IgD-negative memory B cell (primary cell): Measurements from ENCODE around the gene SASH1. TPM values are rescaled to one million over a fixed set of nuclear protein-coding genes. Genes with fewer than 3 reads are reported as not detected.

Experiments
- H3K27ac Mint-ChIP-seq, 3 donors: one replicate each; pipeline ENCODE4 v1.8.0; 2020 to 2022; ENCODE audit warnings: mild to moderate bottlenecking in 3 of 3, mixed read lengths in 3 of 3, moderate library complexity in 1 of 3
- H3K27me3 Mint-ChIP-seq: one replicate; pipeline ENCODE4 v1.8.0; 2021; ENCODE audit warnings: mixed read lengths
- H3K36me3 Mint-ChIP-seq: one replicate; pipeline ENCODE4 v1.8.0; 2020; ENCODE audit warnings: mild to moderate bottlenecking, mixed read lengths
- H3K4me1 Mint-ChIP-seq, 3 donors: one replicate each; pipeline ENCODE4 v1.8.0; 2020 to 2022; ENCODE audit warnings: mixed read lengths in 3 of 3, mild to moderate bottlenecking in 1 of 3
- H3K4me3 Mint-ChIP-seq, 4 donors: one replicate each; pipeline ENCODE4 v1.8.0; 2020 to 2022; ENCODE audit warnings: mild to moderate bottlenecking in 4 of 4, mixed read lengths in 4 of 4, moderate library complexity in 3 of 4
- H3K9me3 Mint-ChIP-seq, 3 donors: one replicate each; pipeline ENCODE4 v1.8.0; 2020 to 2021; ENCODE audit warnings: mixed read lengths in 3 of 3, mild to moderate bottlenecking in 1 of 3
- polyA plus RNA-seq: library from polyadenylated mRNA; unstranded; fragments of 300-500 nt; fragmentation: Illumina TruSeq; gene quantifications from one replicate; pipeline ENCODE4 v1.2.3, GENCODE V29; 2021

SASH1 gene
- polyA plus RNA-seq, 1 donor from 2014 or later, result 0.55 TPM

GRCh38 chr6:148417045-148417444 is 74.4 kb downstream of the SASH1 start:
- Mint-ChIP-seq H3K36me3 (no peaks in the 10 kb centered on the region), H3K27me3 (peaks cover 3% of the 10 kb centered on the region), H3K4me1 (no peaks in the 10 kb centered on the region), H3K27ac (no peak overlapping the region), H3K9me3 (peaks cover 0 to 1% (median 0%) of the 10 kb centered on the region in 3 donors), H3K4me3 (no peak overlapping the region)

GRCh38 chr6:148419430-148419829 is 76.8 kb downstream of the SASH1 start:
- Mint-ChIP-seq H3K27me3 (peaks cover 3% of the 10 kb centered on the region), H3K27ac (no peak overlapping the region), H3K4me3 (no peak overlapping the region), H3K36me3 (no peaks in the 10 kb centered on the region), H3K9me3 (no peaks in the 10 kb centered on the region), H3K4me1 (no peaks in the 10 kb centered on the region)

- Mint-ChIP-seq H3K4me3 (no peak overlapping the region), H3K27me3 (no peaks in the 10 kb centered on the region), H3K36me3 (no peaks in the 10 kb centered on the region), H3K9me3 (no peaks in the 10 kb centered on the region), H3K4me1 (no peaks in the 10 kb centered on the region), H3K27ac (no peak overlapping the region)
Observed at GRCh38 chr6:148422085-148422484, 79.4 kb downstream of the SASH1 start.

- Mint-ChIP-seq H3K9me3 (no peaks in the 10 kb centered on the region), H3K4me3 (no peak overlapping the region), H3K4me1 (no peaks in the 10 kb centered on the region), H3K27ac (no peak overlapping the region), H3K27me3 (peaks cover 2% of the 10 kb centered on the region), H3K36me3 (no peaks in the 10 kb centered on the region)
Observed at GRCh38 chr6:148423133-148423532, 80.5 kb downstream of the SASH1 start.

GRCh38 chr6:148423601-148424270 is 81.1 kb downstream of the SASH1 start:
- Mint-ChIP-seq H3K9me3 (no peaks in the 10 kb centered on the region), H3K4me3 (no peak overlapping the region), H3K36me3 (no peaks in the 10 kb centered on the region), H3K27me3 (peaks cover 2% of the 10 kb centered on the region), H3K27ac (peak overlapping the region in 2 of 3 donors; percentile 19 to 59), H3K4me1 (no peaks in the 10 kb centered on the region)

- Mint-ChIP-seq H3K36me3 (peaks cover 3% of the 10 kb centered on the region), H3K4me3 (no peak overlapping the region), H3K4me1 (peaks cover 0 to 2% (median 0%) of the 10 kb centered on the region in 3 donors), H3K27ac (no peak overlapping the region), H3K27me3 (peaks cover 2% of the 10 kb centered on the region), H3K9me3 (no peaks in the 10 kb centered on the region)
Observed at GRCh38 chr6:148425443-148425842, 82.8 kb downstream of the SASH1 start.

GRCh38 chr6:148426317-148426977 is 83.8 kb downstream of the SASH1 start:
- H3K27ac Mint-ChIP-seq, result no peak overlapping the region
- H3K9me3 Mint-ChIP-seq, result no peaks in the 10 kb centered on the region
- peaks cover 0 to 2% (median 0%) of the 10 kb centered on the region in 3 donors for H3K4me1 Mint-ChIP-seq
- H3K4me3 Mint-ChIP-seq, result no peak overlapping the region
- peaks cover 6% of the 10 kb centered on the region for H3K36me3 Mint-ChIP-seq
- H3K27me3 Mint-ChIP-seq, result peaks cover 2% of the 10 kb centered on the region

GRCh38 chr6:148427333-148427732 is 84.7 kb downstream of the SASH1 start:
- Mint-ChIP-seq H3K4me1 (peaks cover 0 to 2% (median 0%) of the 10 kb centered on the region in 3 donors), H3K27ac (no peak overlapping the region), H3K36me3 (peaks cover 6% of the 10 kb centered on the region), H3K9me3 (no peaks in the 10 kb centered on the region), H3K4me3 (no peak overlapping the region), H3K27me3 (peaks cover 2% of the 10 kb centered on the region)

GRCh38 chr6:148429423-148429822 is 86.8 kb downstream of the SASH1 start:
- H3K27me3 Mint-ChIP-seq, result peaks cover 2% of the 10 kb centered on the region
- no peaks in the 10 kb centered on the region for H3K9me3 Mint-ChIP-seq
- peaks cover 0 to 2% (median 0%) of the 10 kb centered on the region in 3 donors for H3K4me1 Mint-ChIP-seq
- no peak overlapping the region for H3K4me3 Mint-ChIP-seq
- H3K36me3 Mint-ChIP-seq, result peaks cover 6% of the 10 kb centered on the region
- H3K27ac Mint-ChIP-seq, result no peak overlapping the region

GRCh38 chr6:148430897-148431296 is 88.3 kb downstream of the SASH1 start:
- peaks cover 2% of the 10 kb centered on the region for H3K27me3 Mint-ChIP-seq
- peaks cover 6% of the 10 kb centered on the region for H3K36me3 Mint-ChIP-seq
- no peaks in the 10 kb centered on the region for H3K9me3 Mint-ChIP-seq
- peaks cover 0 to 2% (median 0%) of the 10 kb centered on the region in 3 donors for H3K4me1 Mint-ChIP-seq
- H3K27ac Mint-ChIP-seq, result no peak overlapping the region
- H3K4me3 Mint-ChIP-seq, result no peak overlapping the region

- H3K9me3 Mint-ChIP-seq, result no peaks in the 10 kb centered on the region
- no peak overlapping the region for H3K4me3 Mint-ChIP-seq
- H3K36me3 Mint-ChIP-seq, result peaks cover 6% of the 10 kb centered on the region
- H3K27me3 Mint-ChIP-seq, result peaks cover 2% of the 10 kb centered on the region
- H3K4me1 Mint-ChIP-seq, result peaks cover 0 to 2% (median 0%) of the 10 kb centered on the region in 3 donors
- no peak overlapping the region for H3K27ac Mint-ChIP-seq
Observed at GRCh38 chr6:148431413-148431812, 88.8 kb downstream of the SASH1 start.

- Mint-ChIP-seq H3K27me3 (peaks cover 5% of the 10 kb centered on the region), H3K36me3 (peaks cover 6% of the 10 kb centered on the region), H3K4me3 (no peak overlapping the region), H3K9me3 (peaks cover 0 to 2% (median 0%) of the 10 kb centered on the region in 3 donors), H3K4me1 (peaks cover 0 to 2% (median 0%) of the 10 kb centered on the region in 3 donors), H3K27ac (no peak overlapping the region)
Observed at GRCh38 chr6:148431840-148432239, 89.2 kb downstream of the SASH1 start.

GRCh38 chr6:148432462-148433195 is 90.0 kb downstream of the SASH1 start:
- peaks cover 6% of the 10 kb centered on the region for H3K27me3 Mint-ChIP-seq
- no peak overlapping the region for H3K4me3 Mint-ChIP-seq
- H3K4me1 Mint-ChIP-seq, result peaks cover 0 to 2% (median 0%) of the 10 kb centered on the region in 3 donors
- no peak overlapping the region for H3K27ac Mint-ChIP-seq
- peaks cover 0 to 2% (median 0%) of the 10 kb centered on the region in 3 donors for H3K9me3 Mint-ChIP-seq
- peaks cover 6% of the 10 kb centered on the region for H3K36me3 Mint-ChIP-seq

GRCh38 chr6:148435386-148435785 is 92.7 kb downstream of the SASH1 start:
- Mint-ChIP-seq H3K4me1 (no peaks in the 10 kb centered on the region), H3K9me3 (peaks cover 0 to 2% (median 0%) of the 10 kb centered on the region in 3 donors)

GRCh38 chr6:148436466-148436865 is 93.8 kb downstream of the SASH1 start:
- Mint-ChIP-seq H3K4me3 (no peak overlapping the region), H3K27me3 (peaks cover 12% of the 10 kb centered on the region), H3K36me3 (no peaks in the 10 kb centered on the region), H3K27ac (no peak overlapping the region), H3K9me3 (peaks cover 0 to 2% (median 0%) of the 10 kb centered on the region in 3 donors), H3K4me1 (peaks cover 0 to 1% (median 0%) of the 10 kb centered on the region in 3 donors)

More at GRCh38 chr6:148435386-148435785, 92.7 kb downstream of the SASH1 start:
- Mint-ChIP-seq H3K27ac (no peak overlapping the region), H3K27me3 (peaks cover 12% of the 10 kb centered on the region), H3K36me3 (peaks cover 4% of the 10 kb centered on the region), H3K4me3 (no peak overlapping the region)
